ENCODE data around the gene LTF.

LTF gene

DNA sequence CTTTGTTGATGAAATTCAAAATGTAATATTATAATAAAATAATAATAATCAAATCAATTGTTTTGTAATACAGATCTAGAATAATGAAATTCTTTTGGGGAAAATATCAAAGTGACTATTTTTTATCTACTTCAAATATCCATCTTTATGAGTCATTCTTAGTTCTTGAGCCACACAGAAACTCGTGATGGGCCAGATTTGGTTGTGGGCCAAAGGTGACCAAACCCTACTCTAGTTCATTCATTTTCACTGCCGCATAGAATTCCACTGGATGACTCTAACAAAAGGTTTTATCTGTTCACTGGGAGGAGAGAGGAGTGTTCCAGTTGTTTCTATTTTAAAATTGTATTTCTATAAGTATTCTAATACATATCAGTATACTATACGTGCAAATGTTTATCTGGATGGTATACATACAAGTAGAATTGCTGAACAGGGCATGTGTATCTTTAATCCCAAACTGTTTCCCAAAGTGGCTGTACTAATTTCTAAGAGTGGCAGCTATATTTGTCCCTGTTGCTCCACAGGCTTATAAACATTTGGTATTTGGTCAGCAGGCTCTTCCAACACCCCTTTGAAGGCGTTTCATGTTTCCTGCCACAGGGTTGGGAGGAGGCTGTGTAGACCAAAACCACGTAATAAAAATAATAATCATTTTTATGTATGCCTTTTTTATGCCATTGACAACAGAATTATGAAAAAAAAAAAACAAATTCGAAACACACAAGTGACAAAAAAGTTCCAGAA, 25.8 kb upstream of the LTF start:
- DNase-seq, result no peak

DNA sequence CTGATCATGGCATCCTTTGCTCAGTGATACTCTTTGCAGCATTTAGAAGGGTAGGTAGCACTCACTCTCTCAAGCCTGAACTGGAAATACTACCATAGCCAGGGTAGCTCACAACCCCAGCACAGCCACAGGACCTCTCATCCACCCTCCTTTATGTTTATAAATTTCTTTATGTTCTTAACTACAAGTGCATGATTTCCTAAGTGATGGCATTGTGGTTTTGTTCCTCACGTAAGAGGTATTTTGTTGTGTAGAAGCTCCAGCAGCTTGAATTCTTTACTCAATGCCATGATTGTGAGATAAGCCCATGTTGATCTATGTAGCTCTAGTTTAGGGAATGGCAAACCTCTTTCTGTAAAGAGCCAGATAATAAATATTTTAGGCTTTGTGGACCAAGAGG, 25.2 kb upstream of the LTF start:
- DNase-seq, result peak; percentile 33

DNA sequence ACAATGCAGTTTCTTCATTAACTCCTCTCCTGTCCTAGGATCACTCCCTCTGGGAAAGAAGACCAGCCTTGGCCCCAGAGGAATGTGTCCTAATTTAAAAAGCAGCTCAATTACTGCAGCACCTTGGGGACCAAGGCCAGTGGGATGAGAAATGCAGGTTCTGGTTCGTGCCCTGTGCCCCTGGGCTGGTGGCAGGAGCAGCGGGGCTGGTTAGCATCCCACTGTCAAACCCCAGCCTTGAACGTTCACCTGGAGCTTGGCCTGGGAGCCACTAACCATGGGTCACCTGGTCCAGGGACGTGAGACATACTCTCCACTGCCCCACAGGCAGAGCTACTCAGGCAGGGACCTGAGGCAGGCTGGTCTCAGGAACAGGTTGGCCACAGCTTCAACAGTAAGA, 24.7 kb upstream of the LTF start:
- DNase-seq, result no peak

DNA sequence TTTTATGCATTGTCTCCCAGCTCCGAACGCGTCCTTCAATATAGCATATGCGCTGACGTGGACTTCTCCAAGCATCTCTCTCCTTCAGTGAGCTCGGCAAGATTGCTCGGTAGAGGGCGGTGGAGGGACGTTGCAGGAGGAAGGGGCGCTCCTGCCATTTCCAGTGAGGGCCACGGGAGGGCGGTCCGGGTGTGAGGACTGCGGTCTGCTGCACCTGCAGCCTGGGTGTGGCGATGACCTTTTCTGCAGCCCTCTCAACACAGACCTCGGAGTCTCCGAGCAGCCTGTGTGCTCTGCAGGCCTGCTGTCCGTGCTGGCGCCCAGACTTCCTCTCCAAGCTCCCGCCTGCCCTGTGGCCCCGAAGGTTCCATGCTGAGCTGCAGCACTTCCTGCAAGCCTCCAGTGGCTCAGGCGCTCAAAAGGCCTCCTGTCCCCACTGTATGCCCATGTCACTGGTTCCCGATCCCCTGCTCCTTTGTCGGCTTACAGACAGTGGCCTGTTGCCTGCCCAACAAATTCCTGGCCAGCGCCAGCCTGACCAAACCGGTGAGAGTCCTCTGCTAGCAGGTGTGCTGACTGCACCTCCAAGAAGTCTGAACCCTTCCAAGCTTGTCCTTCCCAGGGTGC, 24.1 kb upstream of the LTF start:
- peak; percentile 79 for DNase-seq

DNA sequence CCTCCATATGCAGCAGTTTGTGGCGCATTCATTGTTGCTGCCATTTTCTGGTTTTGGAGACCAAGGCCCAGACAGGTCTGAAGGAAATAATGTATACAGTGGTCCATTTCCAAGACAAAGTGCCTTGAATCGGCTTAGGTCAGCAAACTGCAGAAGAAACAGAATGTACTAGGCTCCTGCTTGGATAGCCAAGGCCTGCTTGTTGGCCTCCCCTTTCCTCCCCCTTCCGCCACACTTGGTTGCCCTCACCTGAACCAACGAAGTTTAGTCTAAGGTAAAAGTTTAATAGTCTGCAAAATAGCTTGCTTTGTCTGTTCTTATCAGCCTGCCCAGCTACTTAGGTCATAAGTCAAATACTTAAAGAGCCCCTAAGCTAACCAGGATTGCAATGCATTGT, 21.1 kb upstream of the LTF start:
- no peak for DNase-seq

DNA sequence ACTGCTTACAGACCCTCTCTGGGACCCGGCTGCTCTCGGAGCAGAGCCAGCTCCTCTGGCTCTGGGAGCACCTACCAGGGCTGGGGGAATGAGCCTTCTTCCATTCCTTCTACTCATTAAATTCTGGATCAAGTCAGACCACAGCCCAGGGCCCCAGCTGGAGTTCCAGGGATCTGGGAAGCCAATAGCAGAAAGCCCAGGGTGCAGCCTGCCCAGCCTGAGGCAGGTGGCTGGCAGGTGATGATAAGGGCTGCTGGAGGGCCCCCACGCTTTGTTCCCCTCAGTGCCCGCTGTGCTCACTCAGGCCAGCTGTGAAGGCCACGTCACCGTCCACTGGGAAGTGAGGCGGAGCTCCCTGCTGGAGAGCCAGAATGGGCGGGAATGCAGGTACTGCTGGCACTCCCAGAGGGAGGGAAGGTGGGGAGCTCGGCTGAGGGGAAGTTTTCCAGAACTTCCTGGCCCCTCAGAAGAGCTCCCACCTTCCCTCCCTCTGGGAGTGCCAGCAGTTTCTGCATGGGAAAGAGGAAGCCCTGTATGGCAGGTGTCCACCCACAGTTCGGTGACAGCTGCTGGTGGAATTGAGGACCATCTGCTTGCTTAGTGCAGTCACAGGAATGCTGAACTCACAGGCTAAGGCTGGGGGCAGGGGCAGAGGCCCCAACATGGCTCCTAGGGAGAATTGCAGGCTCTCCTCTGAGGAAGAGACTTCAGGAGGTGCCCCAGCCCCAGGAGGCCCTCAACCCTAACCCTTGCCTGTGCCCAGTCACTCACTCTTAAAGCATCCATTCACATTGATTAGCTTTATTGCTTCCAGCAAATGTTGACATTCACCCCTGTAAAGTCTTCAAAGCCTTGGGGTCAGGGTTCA, 20.4 kb upstream of the LTF start:
- no peak for DNase-seq

DNA sequence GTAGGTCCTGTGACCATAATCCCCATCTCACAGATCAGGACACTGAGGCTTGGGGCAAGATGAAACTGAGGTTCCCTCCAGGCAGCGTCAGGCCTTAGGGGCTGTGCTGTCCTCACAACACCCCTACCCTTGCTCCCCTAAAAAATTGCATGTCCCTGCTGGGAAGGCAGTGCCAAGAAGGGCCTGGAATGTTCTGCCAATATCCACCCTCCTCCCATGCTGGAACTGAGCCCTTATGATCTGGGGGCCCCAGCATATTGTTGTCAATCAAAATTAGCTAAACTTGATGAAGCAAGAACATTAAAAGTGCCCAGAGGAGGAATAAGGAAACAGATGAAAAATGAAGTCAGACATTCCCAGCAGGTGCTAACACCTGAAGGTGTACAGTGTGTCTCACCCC, 19.7 kb upstream of the LTF start:
- DNase-seq, result no peak

DNA sequence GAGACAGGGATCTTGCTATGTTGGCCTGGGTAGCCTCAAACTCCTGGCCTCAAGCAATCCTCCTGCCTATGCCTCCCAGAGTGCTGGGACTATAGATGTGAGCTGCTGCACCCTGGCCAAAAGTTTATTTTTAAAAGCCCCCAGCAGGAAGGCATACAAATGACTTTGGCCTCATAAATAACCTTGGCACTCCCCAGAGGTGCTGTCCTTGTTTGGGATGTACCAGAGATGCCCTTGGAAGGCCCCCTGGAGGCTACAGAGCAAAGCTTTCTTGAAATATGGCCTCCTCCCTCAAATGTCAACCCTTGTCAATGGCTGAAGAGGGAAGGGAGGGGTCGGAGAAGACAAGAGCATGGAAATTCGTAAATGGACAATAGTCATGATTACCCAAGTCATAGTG, 19.1 kb upstream of the LTF start:
- no peak for DNase-seq

DNA sequence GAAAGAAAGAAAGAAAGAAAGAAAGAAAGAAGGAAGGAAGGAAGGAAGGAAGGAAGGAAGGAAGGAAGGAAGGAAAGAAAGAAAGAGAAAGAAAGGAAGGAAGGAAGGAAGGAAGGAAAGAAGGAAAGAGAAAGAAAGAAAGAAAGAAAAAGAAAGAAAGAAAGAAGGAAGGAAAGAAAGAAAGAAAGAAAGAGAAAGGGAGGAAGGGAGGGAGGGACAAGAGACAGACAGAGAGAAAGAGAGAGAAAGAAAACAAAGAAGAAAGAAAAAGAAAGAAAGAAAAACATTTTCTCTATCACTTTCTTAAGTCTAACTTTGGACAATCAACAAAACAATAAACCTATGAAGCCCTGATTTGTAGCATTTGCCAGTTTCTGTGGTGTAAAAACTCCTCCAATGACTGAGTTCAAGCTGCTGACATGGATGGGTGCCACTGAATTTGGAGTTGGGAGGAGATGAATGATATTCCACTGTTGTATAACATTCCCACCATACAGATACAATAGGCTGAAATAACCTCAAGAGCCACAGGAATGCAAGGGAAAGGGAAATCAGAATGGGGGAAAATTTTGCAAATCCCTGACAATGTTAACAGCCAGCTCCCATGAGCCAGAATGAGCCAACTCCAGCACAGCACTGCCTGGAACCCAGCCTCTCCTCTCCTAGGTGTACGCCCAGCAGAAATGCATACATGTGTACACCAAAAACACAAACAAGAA, 18.1 kb upstream of the LTF start:
- no peak for DNase-seq

DNA sequence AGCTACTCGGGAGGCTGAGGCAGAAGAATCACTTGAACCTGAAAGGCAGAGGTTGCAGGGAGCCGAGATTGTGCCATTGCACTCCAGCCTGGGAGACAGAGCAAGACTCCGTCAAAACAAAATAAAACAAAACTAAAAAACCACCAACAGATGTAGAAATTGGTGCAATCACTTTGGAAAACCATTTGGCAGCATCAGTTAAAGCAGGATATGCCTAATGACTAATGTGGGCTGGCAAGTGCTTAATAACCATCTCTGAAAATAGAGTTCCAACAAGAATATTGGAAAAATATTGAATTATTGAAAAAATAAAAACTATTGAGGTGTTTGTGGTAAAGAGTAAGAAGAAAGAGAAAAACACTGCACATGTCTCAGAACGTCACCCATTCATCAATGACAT, 16.9 kb upstream of the LTF start:
- DNase-seq, result no peak

DNA sequence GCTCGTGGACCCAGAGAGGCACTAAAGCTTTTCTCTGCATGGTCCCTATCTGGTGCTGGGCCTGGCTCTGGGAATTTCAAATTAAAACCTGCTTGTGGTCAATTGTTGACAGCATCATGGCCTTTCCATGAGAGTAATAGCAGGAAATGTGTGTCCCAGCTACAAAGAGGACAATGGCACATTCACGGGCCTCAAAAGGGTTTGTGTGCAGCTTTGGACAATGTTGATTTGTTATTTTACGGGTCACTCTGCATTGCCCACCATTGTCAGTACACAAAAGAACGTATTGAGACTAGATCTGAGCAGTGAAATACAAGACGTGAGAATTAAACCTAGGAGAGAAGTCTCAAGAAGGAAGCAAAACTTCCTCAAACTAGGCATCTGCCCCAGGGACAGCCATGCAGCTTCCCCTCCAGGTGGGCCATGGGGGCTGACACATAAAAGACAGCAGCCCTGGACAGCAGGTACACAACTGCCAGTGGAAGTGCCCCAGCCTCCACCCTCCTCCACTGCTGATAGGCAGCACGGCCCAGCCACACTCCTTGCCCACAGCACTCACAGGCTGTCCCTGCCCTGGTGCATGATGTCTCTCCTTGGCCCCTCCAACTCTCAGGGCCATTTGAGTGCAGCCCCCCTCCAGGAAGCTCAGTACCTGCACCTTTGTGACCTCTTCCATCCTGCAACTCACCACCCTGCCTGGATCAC, 15.9 kb upstream of the LTF start:
- no peak for DNase-seq

DNA sequence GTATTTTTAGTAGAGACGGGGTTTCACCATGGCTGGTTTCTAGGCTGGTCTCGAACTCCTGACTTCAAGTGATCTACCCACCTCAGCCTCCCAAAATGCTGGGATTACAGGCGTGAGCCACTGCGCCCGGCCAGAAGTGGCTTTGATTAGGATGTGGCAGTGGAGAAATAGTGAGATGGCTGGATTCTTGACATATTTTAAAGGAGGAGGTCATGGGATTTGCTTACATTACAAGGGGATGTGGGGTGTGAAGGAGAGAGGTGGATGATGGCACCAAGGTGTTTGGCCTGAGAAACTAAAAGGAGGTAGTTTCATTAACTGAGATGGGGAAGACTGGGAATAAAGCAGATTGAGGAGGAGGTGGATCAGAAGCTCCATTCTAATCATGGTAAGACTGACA, 15.0 kb upstream of the LTF start:
- DNase-seq, result no peak

DNA sequence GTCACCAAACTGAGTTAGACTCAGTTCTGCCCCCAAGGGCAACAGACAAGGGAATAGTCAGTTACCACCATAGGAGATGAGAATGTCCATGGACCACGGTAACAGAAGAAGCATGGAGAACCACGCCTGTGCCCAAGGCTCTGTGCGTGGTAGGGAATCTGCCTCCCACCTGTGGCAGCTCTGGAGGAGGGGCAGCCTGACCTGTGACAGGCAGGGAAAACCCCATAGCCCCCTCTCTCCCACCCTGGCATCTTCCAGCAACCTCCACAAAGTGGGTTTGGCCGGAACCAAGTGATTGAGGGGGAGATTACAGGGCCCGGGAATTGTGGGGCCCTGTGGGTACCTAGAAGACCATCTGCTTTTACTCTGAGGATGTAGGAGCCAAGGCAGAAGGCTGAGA, 14.3 kb upstream of the LTF start:
- DNase-seq, result no peak

DNA sequence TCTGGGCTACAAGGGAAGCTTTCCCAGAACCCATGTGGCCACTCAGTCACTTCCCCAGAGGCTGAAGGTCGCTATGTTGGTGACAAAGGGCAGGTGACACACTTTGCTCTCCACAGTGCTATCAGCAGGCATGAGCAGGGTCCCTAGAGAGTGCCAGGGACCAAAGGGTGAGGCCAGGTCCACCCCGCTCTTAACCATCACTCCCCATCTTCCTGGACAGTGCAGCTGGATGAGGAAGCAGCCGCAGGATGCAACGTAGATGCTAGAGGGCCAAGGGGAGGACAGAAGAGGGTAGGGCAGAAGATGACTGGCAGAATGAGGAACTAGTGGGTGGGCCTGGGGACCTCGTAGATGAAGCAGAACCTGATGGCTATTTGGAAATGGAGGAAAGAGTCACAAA, 13.6 kb upstream of the LTF start:
- DNase-seq, result no peak

DNA sequence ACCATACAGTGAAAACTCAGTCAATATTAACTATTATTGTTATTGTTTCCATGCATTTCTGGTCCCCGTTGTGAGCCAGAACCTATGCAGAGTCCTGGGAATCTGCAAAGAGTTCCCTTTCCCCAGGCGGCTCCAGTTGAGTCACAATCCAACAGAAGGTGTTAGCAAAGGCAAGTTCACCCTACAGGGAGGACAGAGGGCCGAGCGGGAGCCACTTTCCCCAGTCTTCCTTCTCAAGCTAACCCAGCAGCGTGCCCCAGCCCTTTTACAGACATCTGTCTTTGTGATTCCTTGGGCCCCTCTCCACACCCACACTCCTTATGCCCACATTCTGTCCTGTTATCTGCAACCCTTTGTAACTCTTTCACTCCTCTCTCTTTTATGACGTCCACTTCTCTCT, 13.1 kb upstream of the LTF start:
- no peak for DNase-seq

DNA sequence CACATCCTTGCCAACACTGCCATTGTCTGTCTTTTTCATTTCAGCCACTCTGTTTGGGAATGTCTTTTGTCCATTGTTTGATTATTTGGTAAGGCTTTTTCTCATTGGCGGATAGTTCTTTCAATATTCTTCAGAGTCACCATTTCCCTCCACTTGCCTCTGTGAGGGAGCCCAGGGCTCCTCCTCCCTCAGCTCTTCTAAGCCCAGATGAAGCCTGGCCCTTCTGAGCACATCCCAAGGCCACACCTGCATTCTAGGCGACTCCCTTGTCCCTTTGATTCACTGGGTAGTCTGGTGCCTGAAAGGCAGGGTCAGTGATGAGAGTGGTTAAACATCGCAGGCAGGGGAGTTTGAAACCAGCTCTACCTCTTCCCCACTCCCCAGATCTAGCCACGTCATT, 12.4 kb upstream of the LTF start:
- no peak for DNase-seq

DNA sequence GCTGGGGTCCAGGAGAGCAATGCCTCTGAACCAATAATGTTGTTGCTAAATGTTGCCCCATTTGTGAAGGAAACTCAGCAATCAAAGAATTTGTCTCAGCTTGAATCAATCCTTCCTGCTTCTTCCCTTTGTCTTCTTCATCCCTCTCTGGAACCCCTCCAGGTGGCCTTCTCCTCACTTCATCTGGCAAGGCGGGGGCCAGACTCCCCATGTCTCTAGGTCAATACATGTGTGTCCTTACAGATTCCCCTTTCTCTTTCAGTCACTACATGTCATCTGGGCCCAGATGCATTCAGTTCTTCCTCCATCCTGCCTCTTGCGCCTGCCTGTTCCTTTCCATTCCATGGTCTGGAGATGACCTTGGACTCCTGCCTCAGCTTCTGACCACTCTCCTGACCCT, 8.0 kb upstream of the LTF start:
- no peak for DNase-seq

DNA sequence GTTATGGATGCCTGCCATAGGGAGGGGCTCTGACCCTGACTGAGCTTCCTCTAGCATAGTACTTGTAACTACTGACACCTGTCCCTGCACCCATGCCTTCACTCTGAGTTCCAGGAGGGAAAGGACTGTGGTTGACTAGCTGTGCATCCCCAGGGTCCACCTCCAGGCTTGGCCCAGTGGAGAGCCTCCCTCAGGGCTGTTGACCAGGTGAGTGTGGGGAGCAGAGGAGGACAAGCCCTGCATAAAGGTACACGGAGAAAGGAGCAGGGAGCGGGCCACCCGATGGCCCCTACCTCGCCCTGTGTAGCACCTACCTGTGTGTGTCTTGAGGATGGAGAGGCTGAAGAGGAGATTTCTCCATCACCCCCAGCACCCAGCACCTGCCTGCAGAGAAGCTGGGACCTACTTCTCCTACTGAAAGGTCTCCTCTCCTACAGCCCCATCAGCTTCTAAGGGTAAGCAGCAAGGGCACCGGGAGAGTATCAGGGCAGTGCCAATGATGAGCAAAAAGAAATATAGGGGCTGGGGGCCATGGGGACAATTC, 6.7 kb upstream of the LTF start:
- no peak for DNase-seq

DNA sequence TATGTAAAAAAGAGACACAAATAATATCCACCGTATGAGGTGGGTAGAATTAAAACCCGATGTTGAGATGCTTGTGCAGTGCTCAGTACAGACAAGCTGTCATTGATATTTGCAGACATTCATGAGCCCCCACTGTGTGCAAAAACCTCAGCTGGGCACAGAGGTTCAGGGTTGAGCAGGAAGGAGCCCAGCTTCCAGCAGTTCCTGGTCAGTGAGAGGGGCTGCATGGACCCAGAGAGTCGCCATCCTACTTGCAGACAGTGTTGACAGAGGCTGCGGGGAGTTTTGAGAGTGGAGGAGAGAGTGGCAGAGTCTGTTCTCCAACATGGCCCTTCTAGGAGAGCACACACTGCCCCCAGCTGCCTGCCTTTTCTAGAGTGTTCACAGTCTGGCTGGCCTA, 6.1 kb upstream of the LTF start:
- DNase-seq, result no peak

DNA sequence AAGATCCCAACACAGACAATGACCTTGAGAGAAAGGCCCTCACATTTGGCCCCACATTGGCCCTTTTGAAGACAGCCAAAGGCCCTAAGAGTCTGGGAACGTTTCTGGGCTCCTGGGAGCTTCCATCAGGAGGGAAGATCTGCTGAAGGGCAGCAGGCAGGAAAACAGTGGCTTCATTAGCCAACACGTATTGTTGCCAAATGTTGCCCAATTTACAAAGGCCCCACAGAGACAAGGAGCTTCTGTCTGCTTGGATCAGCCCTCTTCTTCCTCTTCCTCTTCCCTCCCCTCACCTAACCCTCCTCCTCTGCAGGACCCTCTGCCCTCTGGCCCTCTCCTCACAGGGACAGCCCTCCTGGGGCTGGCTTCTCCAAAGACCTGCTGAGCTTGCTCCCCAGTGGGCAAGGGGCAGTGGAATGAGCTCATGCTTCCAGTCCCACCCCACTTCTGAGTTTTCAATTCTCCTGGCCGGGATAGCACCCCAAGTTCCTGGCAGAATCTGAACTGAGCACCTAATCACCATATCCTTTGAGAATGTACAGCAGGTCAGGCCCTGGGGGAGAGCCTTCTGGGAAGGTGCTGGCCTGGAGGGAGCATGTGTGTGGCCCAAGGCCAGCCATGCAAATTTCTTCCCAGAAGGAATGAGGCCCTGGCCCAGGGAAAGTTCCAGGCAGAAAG, 5.1 kb upstream of the LTF start:
- DNase-seq, result no peak

DNA sequence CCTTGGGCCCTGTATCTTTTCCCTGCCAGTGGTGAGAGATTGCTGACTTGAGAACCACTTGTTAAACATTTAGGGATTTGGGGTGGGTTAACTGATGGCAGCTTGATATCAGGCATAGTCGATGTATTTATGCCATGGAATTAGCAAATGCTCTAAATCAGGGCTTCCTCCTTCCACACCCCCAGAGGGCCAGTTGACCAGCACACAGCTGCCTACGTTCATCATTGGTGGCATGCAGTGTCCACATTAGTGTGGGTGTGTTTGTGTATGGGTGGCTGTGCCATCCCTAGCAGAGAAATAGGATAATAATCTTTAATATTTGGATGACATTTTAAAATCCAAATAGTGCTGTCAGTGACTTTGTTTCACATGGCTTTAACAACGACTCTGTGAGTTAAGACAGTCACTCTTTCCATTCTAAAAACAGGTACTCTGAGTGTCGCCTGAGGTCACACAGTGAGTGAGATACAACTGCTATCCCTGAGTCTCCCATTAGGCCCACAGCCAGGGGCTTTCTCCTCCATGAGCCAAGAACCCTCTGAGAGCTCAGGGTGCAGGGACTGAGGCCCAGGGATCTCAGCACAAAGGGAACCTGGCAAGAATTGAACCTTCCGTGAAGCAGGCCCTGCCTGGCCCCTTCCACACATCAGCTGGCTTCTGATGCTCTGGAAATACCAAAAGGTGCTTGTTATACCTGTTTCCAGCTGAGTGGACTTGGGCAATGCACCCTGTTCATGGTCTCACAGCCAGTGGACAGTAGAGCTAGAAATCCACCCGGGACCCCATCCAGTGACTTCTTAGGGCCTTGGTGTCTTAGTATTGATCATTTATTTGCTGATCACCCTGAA, 4.3 kb upstream of the LTF start:
- no peak for DNase-seq
